ENCODE data around the gene PPP1R14C.

The PPP1R14C gene

DNA sequence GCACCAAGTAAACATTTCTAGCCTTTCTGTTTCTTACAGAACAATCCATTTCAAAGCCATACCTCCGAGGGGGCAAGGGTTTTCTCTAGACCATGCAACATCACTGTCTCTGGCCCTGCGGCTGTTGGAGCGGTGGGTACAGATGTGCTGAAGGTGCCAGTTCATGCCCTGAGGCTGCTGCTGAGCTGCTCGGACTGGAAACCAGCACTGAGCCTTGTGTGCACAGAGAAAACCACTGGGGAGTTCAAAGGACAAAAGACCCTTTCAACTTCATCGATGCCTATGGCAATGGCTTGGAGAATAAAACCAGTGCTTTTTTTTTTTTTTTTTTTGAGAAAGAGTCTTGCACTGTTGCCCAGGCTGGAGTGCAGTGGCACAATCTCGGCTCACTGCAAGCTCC is 132.6 kb downstream of the PPP1R14C start:
- DNase-seq: no peak

DNA sequence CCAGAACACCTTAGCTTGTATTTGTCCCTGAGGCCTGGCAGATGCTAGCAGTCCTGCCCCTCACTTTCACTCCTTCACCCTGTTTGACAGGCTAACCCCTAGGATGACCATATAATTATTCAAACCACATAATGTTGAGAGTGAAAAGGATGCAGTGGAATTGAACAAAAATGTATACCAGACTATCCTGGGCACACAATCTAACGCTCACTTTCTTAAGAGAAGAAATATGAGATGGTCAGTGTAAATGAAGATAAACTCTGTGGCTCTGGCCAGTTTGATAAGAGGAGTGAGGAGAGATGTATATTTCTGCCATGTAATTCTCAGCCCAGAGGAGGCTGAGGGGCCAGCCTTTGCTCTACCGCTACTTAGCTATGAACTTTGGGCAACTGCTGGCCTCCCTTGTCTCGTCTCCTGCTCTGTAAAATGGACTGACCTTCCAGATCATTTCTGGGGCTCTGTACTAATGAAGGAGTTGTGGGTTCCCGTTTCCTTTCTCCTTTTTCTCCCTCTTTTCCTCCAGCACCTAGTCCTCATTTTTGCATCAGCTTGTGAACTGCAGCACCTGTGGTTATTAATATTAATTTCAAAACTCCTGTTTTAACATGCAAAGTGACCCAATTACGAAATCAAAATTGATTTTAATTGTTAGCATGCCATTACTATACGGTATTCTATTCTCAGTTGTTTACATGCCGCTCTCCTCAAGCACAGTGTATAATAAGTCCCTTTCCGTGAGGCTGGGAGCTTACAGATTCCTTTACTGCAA is 133.5 kb downstream of the PPP1R14C start:
- DNase-seq: no peak

GRCh38 chr6:150276937-150277742 is 134.3 kb downstream of the PPP1R14C start:
- no peak for DNase-seq

GRCh38 chr6:150279533-150279932 is 136.7 kb downstream of the PPP1R14C start:
- no peak for DNase-seq

DNA sequence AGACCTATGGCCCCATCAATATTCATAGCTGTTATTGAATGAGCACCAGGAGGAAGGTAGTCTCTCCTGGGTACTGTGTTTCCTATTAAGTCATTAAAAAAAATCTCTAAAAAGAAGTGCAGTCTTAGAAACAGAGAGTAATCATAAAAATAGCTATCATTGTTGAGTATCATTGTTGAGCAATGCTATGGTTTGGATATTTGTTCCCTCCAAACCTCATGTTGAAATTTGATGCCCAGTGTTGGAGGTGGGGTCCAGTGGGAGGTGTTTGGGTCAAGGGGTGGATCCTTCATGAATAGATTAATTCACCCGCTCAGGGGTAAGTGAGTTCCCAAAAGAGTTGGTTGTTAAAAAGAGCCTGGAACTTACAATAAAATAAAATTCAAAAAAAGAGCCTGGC is 137.9 kb downstream of the PPP1R14C start:
- DNase-seq: no peak

- DNase-seq: no peak
Observed at GRCh38 chr6:150281767-150282166, 138.9 kb downstream of the PPP1R14C start.

- no peak for DNase-seq
Observed at GRCh38 chr6:150282806-150283205, 140.0 kb downstream of the PPP1R14C start.

- DNase-seq: no peak
Observed at GRCh38 chr6:150286460-150286859, 143.6 kb downstream of the PPP1R14C start.

- no peak for DNase-seq
Observed at GRCh38 chr6:150286912-150287311, 144.1 kb downstream of the PPP1R14C start.

- no peak for DNase-seq
Observed at GRCh38 chr6:150288456-150288855, 145.6 kb downstream of the PPP1R14C start.

DNA sequence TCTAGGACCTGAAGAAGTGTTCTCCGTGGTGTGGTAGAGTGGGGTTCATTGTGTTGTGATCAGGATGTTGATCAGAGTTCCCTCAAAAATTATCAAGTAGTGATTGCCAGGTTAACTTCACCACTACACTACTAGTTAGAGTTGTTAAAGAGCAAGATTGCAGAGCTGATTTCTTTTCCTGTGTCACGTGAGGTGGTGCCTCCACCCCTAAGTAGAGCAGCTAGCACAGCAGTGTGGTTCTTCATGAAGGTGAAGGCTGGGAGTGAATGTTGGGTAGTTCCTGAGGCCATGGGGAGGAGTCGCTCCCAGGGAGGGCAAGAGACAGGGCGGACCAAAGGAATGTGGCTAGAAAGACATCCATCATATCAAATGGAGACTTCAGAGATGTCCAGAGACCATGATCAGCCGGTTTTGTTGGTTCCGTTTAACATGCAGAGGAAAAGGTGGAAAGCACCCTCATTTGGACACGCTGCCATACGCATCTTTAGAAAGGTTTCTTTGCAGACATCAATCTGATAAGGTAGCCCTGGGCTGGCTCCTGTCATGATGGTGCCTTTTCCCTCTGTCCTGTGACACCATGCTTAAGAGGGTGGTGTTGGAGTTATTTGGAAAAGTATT is 146.7 kb downstream of the PPP1R14C start:
- no peak for DNase-seq

DNA sequence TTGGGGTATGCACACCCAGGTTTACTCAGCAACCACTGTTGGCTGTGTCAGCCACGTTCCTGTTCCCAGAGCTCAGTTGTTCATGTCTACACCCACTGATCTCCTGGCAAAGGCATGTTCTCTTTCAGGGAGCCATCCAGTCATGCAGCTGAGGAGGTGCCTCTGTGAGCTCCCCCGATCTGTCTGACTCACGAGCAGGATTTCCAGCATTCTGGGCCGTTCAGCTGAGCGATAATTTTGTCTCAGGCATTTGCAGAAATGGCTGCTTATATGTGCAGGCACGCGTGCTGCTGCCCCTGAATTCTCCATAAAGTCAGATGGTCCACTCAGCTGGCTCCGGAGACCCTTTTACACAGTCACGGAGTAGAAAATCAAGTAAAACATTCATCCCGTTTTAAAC is 147.6 kb downstream of the PPP1R14C start:
- no peak for DNase-seq

GRCh38 chr6:150291968-150292710 is 149.3 kb downstream of the PPP1R14C start:
- DNase-seq: no peak

DNA sequence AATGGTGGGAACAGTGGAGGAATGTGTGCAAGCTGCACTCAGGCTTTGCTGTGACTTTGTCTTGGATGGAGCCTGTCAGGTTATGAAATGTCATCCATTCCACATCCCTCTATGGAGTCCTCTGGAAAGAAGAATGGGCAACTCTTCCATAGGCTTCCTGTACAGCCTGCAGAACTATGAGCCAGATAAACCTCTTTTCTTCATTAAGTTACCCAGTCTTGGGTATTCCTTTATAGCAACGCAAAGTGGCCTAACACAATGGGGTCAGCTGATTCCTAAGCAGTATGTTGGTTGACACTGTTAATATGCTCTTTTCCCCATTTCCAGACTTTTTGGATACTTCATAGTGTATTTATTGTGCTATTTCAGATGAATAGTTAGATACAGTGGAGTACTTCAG is 150.2 kb downstream of the PPP1R14C start:
- DNase-seq: no peak

- DNase-seq: no peak
Observed at GRCh38 chr6:150293423-150294173, 150.8 kb downstream of the PPP1R14C start.

GRCh38 chr6:150296890-150297289 is 154.0 kb downstream of the PPP1R14C start:
- no peak for DNase-seq

GRCh38 chr6:150297327-150298029 is 154.6 kb downstream of the PPP1R14C start:
- DNase-seq: no peak

GRCh38 chr6:150298030-150298380 is 155.2 kb downstream of the PPP1R14C start:
- DNase-seq: no peak

DNA sequence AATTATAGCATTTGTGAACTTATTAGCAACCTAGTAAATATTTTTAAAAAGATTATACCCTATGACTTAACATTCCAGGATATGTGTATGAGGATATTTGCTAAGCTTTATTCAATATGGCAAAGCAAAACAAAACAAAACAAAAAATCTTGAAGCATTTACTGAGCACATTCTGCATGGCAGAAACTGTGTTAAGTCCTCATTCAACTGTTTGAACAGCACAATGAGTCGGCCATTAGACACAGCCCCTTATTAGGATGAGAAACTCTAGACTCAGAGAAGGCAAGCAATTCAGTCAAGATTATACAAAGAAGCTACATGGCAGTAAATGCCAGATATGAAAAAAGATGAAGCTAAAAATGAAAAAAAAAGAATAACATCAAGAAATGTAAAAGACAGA is 155.8 kb downstream of the PPP1R14C start:
- no peak for DNase-seq
